ENCODE data around the gene SCN1A. TPM values are rescaled to one million over a fixed set of nuclear protein-coding genes. Genes with fewer than 3 reads are reported as not detected.

The SCN1A gene
- total and polyA plus RNA-seq, 2 of the 8 experiments (the other 6 are each of a cell fraction or from before 2014, with no cell fraction given), result 0.18 to 1.9 TPM

- Histone ChIP-seq H3K9ac (replicated peaks in 1 of 4; ENCODE audit: extremely low read depth in 1 of 4, low read depth in 3 of 4, low read length in 3 of 4) (no peak overlapping the region), H4K91ac (replicated peaks; ENCODE audit: insufficient read length, low read length) (no peak overlapping the region), H2BK120ac (replicated peaks; ENCODE audit: low read depth, low read length) (no peak overlapping the region), H2BK15ac (ENCODE audit: low read length) (no peak overlapping the region), H3K4ac (replicated peaks; ENCODE audit: insufficient read length, low read depth, low read length) (no peak overlapping the region), H2AK5ac (ENCODE audit: low read depth, low read length) (no peak overlapping the region), H3K14ac (ENCODE audit: insufficient read length) (no peak overlapping the region), H2AFZ (ENCODE audit: low read length) (no peak overlapping the region), H3K4me2 (ENCODE audit: insufficient read depth in 1 of 2, low read depth in 2 of 2, low read length in 2 of 2) (no peak overlapping the region), H4K5ac (ENCODE audit: insufficient read length, low read depth, low read length) (no peak overlapping the region), H2BK20ac (ENCODE audit: low read length) (no peak overlapping the region), H3K79me2 (ENCODE audit: control insufficient read depth in 1 of 2, insufficient read depth in 2 of 2, low read length in 2 of 2) (no peaks in the 10 kb centered on the region), H3K56ac (replicated peaks; ENCODE audit: insufficient read length, low read depth, low read length) (no peak overlapping the region), H3K27ac (ENCODE audit: low read depth, low read length) (no peak overlapping the region), H3K9me3 (ENCODE audit: insufficient read depth in 2 of 2, low read depth in 1 of 2, low read length in 1 of 2) (no peaks in the 10 kb centered on the region), H3K36me3 (ENCODE audit: control insufficient read depth in 2 of 4, insufficient read depth in 4 of 4, low read length in 3 of 4) (no peaks in the 10 kb centered on the region), H2BK5ac (ENCODE audit: low read depth, low read length) (no peak overlapping the region), H4K20me1 (replicated peaks in 1 of 2; ENCODE audit: control insufficient read depth in 1 of 2, insufficient read depth in 2 of 2, low read length in 2 of 2) (no peaks in the 10 kb centered on the region), H3K27me3 (replicated peaks in 1 of 4; ENCODE audit: control insufficient read depth in 3 of 4, extremely low read depth in 1 of 4, insufficient read depth in 3 of 4, low read length in 3 of 4) (no peaks in the 10 kb centered on the region), H3K79me1 (ENCODE audit: low read depth, low read length) (no peaks in the 10 kb centered on the region), H2BK12ac (ENCODE audit: low read depth, low read length) (no peak overlapping the region), H3K18ac (ENCODE audit: extremely low read depth, low read length) (no peak overlapping the region), H3K23me2 (ENCODE audit: low read depth, low read length) (no peaks in the 10 kb centered on the region; the same call in 1 of the 2 replicates), H4K8ac (ENCODE audit: extremely low read depth, insufficient read depth, low read length) (no peak overlapping the region), H3K4me1 (replicated peaks in 1 of 4; ENCODE audit: control insufficient read depth in 3 of 4, insufficient read depth in 4 of 4, low read length in 3 of 4) (peaks cover 0 to 2% (median 0%) of the 10 kb centered on the region in 4 experiments; a peak in 2 of 7 replicates), H3K4me3 (ENCODE audit: extremely low read depth in 1 of 4, insufficient read depth in 2 of 4, low read depth in 3 of 4, low read length in 4 of 4) (no peak overlapping the region), H3K23ac (ENCODE audit: insufficient read length) (no peak overlapping the region)
- ChIA-PET CTCF (ENCODE audit: partially characterized antibody) (interaction anchor here (0.6 to 1.4 kb wide), 5 partner anchors 14 to 446 kb away, joined by 3 to 4 read pairs (median 4); partner anchors contain the start of gene SCN1A), POLR2A (ENCODE audit: partially characterized antibody) (no interaction called here)
- FAIRE-seq, result no peak
- no peak for TF ChIP-seq JUND (IDR thresholded peaks at IDR 0.05; ENCODE audit: low read length)
- TF ChIP-seq MAFK (IDR thresholded peaks at IDR 0.05; ENCODE audit: low read depth, low read length), result no peak
- TF ChIP-seq EP300 (IDR thresholded peaks at IDR 0.05; ENCODE audit: borderline replicate concordance in 1 of 2, low read depth in 2 of 2, low read length in 2 of 2), result no peak
- TF ChIP-seq POLR2AphosphoS5 (IDR thresholded peaks at IDR 0.05; ENCODE audit: low read depth, low read length), result no peak
- no peak for TF ChIP-seq POLR2A (IDR thresholded peaks at IDR 0.05; ENCODE audit: control extremely low read depth in 1 of 2, low read depth in 2 of 2, low read length in 2 of 2)
- TF ChIP-seq USF2 (IDR thresholded peaks at IDR 0.05; ENCODE audit: low read length), result no peak
- no peak for TF ChIP-seq ASH2L (IDR thresholded peaks at IDR 0.05; ENCODE audit: low read length)
- TF ChIP-seq SIRT6 (IDR thresholded peaks at IDR 0.05; ENCODE audit: low read length), result no peak
- TF ChIP-seq EZH2 (IDR thresholded peaks at IDR 0.05; ENCODE audit: low read depth, low read length, severe bottlenecking), result no peak
- TF ChIP-seq CEBPB (IDR thresholded peaks at IDR 0.05; ENCODE audit: low read depth, low read length), result no peak
- no peak for TF ChIP-seq BACH1 (IDR thresholded peaks at IDR 0.05; ENCODE audit: low read length)
- no peak for TF ChIP-seq KDM4A (IDR thresholded peaks at IDR 0.05; ENCODE audit: low read depth, low read length, severe bottlenecking)
- no peak for TF ChIP-seq JUN (IDR thresholded peaks at IDR 0.05; ENCODE audit: low read depth, low read length)
- TF ChIP-seq POU5F1 (IDR thresholded peaks at IDR 0.05; ENCODE audit: low read depth, low read length), result no peak
- 87% methylated on average over 3 of the region's 3 CpGs; no CpG with 5 or more reads in 1 of the 2 experiments for WGBS, 2 experiments (ENCODE audit: extremely low coverage in 1 of 2, insufficient coverage in 1 of 2, insufficient read length in 1 of 2, insufficient replicate concordance in 2 of 2, low coverage in 1 of 2, low lambda C conversion rate in 2 of 2, missing lambda C conversion rate in 1 of 2)
- DNase-seq (ENCODE audit: low read depth in 1 of 2, low spot score in 2 of 2), result no peak
Observed at GRCh38 chr2:166092889-166093288, 34.9 kb downstream of the SCN1A start.
